Right lobe of liver (tissue), 6 donors: Measurements from ENCODE around the gene CDH15. TPM values are rescaled to one million over a fixed set of nuclear protein-coding genes. Genes with fewer than 3 reads are reported as not detected.

Experiments
- ATAC-seq, 4 donors: fragments of 200-7000 bp; cut with Tn5 transposase; one replicate each; pipeline ENCODE4 v1.9.1; 2020; ENCODE audit warnings: mild to moderate bottlenecking in 4 of 4, moderate library complexity in 4 of 4
- DNase-seq, 3 donors: peaks; one replicate each; pipeline ENCODE4 v3.0.0-alpha.2; 2020
- H3K27ac ChIP-seq, 3 donors: fragments of 200-600 bp; one replicate each; pipeline ENCODE4 v1.8.0; 2022
- H3K27me3 ChIP-seq, 2 donors: fragments of 200-600 bp; one replicate each; pipeline ENCODE4 v1.8.0; 2022
- H3K36me3 ChIP-seq, 4 donors: fragments of 200-600 bp; sonication (generic) in 1 of 4; one replicate each; pipeline versions ENCODE4 v1.5.1 to v1.8.0; 2017 to 2022; ENCODE audit warnings: control low read depth in 1 of 4
- H3K4me1 ChIP-seq, 4 donors: fragments of 200-600 bp; sonication (generic) in 1 of 4; one replicate each; pipeline versions ENCODE4 v1.5.1 to v1.8.0; 2017 to 2022; ENCODE audit warnings: control low read depth in 1 of 4
- H3K4me3 ChIP-seq, 3 donors: fragments of 200-600 bp; one replicate each; pipeline ENCODE4 v1.8.0; 2022
- H3K9me3 ChIP-seq, 4 donors: fragments of 200-600 bp; sonication (generic) in 1 of 4; one replicate each; pipeline versions ENCODE4 v1.5.1 to v1.8.0; 2017 to 2022; ENCODE audit warnings: control low read depth in 1 of 4
- POLR2A ChIP-seq: fragments of 450-650 bp; IDR thresholded peaks from one replicate; pipeline ENCODE4 v1.6.1; 2017; ENCODE audit warnings: antibody characterized with exemption, mild to moderate bottlenecking
- WGBS: methylation state at CpG from one replicate; pipeline ENCODE4 v1.1.6; 2018; ENCODE audit warnings: low coverage, low lambda C conversion rate; ENCODE audit not compliant: insufficient coverage; ENCODE audit errors: missing lambda C conversion rate; 5-methylcytosine and 5-hydroxymethylcytosine counted together
- intact Hi-C, 2 donors: fragments of 100-400 bp; cut with DNase I; formaldehyde crosslinking; loops; one replicate each; pipeline versions ENCODE4 v1.11.2 to v1.14.1; 2022
- total RNA-seq, 6 experiments: library from RNA; depleted of rRNA in 2 of 6; stranded (reverse); fragments of >200 nt in 2 of 6; fragmentation: NEBNext Ultra II Directional in 3 of 6; extraction: Animal tissue kit (Norgen Biotek cat#: 25700) in 3 of 6; gene quantifications; one replicate each; pipeline versions ENCODE4 v1.1.0 to v1.2.4, GENCODE V29; 2016 to 2023
- TF ChIP-seq, protein P1 (sequence below), 4 donors: fragments of 200-600 bp in 3 of 4; fragments of 450-650 bp in 1 of 4; IDR thresholded peaks; one replicate each; pipeline versions ENCODE4 v1.5.1 to v1.8.0; 2016 to 2022; ENCODE audit warnings: antibody characterized with exemption in 4 of 4, mild to moderate bottlenecking in 2 of 4
- donor health status: DM: no; HTN: yes; CAD: no.
- donor health status: DM: no; HTN: no; CAD: no.
- donor health status: DM: no; HTN: no; CAD: no.
- donor health status: DM: no; HTN: yes; CAD: no.
- donor health status: DM: no; HTN: yes; CAD: no.

Gene CDH15
- total RNA-seq, 6 experiments from 2014 or later = 0.12 to 3.3 (median 0.15) TPM; not detected in 1

DNA sequence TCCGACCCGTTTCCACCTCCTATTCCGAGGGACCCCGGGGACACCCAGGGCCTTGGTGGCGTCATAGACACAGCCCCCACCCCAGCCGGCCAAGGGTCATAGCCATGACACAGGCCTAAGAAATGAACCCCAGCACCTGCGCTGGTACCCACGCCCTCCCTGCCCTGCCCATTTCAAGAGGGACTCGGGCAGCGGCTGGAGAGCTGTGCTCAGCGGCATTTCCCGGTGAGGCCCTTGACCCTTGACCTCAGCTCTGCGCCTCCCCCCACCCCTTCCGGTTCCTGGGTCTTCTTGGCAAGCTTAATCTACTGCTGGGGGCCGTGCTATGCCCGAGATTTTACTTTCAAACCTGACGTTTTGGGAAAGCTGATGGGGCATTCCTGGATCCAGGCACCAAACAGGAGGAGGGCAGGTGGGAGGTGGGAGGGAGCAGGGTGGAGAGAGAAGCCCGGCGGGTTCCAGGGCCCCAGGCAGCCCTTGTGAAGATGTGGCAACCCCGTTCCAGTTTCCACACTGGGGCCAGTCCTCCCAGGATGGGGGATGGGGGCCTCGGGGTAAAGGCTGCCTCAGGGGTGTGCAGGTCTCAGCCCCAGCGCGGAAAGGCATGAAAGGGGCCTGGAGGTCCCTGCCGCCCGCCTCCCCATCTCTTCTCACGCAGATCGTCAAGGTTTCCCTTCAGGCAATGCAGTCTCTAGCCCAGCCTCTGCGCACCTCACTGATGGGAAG, 28.7 kb downstream of the CDH15 start, which contains the start of gene SLC22A31:
TSS of gene SLC22A31 (minus strand) at position 414 of the 726 bp plus-strand sequence. CDS start at position 378, 36 bp downstream.
- TF ChIP-seq POLR2A = no peak
- TF ChIP-seq, protein P1, sequence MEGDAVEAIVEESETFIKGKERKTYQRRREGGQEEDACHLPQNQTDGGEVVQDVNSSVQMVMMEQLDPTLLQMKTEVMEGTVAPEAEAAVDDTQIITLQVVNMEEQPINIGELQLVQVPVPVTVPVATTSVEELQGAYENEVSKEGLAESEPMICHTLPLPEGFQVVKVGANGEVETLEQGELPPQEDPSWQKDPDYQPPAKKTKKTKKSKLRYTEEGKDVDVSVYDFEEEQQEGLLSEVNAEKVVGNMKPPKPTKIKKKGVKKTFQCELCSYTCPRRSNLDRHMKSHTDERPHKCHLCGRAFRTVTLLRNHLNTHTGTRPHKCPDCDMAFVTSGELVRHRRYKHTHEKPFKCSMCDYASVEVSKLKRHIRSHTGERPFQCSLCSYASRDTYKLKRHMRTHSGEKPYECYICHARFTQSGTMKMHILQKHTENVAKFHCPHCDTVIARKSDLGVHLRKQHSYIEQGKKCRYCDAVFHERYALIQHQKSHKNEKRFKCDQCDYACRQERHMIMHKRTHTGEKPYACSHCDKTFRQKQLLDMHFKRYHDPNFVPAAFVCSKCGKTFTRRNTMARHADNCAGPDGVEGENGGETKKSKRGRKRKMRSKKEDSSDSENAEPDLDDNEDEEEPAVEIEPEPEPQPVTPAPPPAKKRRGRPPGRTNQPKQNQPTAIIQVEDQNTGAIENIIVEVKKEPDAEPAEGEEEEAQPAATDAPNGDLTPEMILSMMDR (IDR thresholded peaks at IDR 0.05) = no peak
- no peak for DNase-seq
- H3K27ac ChIP-seq = no peak within 1 kb of the TSS

DNA sequence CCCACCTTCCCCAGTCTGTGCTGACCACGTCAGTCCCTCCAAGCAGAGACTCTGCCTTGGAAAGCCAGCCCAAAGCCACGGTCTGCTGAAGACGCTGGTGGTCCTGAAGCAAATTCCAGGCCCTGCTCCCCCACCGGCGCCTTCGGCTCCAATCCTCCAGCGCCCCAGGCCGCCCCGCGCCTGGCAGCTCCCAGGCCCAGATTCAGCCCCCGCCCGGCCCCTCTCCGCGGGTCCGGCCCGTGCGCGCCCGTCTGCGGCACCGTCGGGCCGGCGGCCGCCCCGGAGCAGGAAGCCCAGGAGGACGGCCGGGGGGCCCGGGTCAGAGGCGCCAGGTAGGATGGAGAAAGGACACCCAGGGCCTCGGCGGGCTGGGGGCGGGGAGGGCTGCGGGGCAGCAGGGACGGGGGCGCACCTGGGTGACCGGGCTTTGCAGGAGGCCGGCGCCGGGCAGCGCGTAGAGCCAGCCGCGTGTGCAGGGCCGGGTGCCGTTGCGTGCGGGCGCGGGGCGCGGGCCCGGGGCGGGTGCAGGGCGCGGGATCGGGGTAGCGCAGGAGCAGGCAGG, 29.4 kb downstream of the CDH15 start:
- Histone ChIP-seq H3K27ac (no peak overlapping the region), H3K4me3 (peak overlapping the region in 1 of 3 donors; percentile 29), H3K4me1 (peaks cover 0 to 8% (median 0%) of the 10 kb centered on the region in 4 donors), H3K27me3 (peaks cover 0 to 11% of the 10 kb centered on the region in 2 donors), H3K9me3 (no peaks in the 10 kb centered on the region), H3K36me3 (no peaks in the 10 kb centered on the region)
- intact Hi-C loops = no loop called here
- DNase-seq (peak in 1 of 3 donors; percentile 15), ATAC-seq (no peak)
- TF ChIP-seq, protein P1 (IDR thresholded peaks at IDR 0.05) = no peak
- no peak for TF ChIP-seq POLR2A
- 0% methylated on average over 1 of the region's 58 CpGs for WGBS

More for the DNA sequence above, 28.7 kb downstream of the CDH15 start, which contains the start of gene SLC22A31:
- H3K27me3 ChIP-seq = peaks cover 0 to 11% of the 10 kb centered on the region in 2 donors
- no peaks in the 10 kb centered on the region for H3K36me3 ChIP-seq
- no peak for ATAC-seq
- intact Hi-C loops = no loop called here
- 0% methylated on average over 10 of the region's 28 CpGs for whole genome bisulfite sequencing
- peak within 1 kb of the TSS in 1 of 3 donors; percentile 29 for H3K4me3 ChIP-seq
- H3K4me1 ChIP-seq = peaks cover 0 to 8% (median 0%) of the 10 kb centered on the region in 4 donors
- no peaks in the 10 kb centered on the region for H3K9me3 ChIP-seq

DNA sequence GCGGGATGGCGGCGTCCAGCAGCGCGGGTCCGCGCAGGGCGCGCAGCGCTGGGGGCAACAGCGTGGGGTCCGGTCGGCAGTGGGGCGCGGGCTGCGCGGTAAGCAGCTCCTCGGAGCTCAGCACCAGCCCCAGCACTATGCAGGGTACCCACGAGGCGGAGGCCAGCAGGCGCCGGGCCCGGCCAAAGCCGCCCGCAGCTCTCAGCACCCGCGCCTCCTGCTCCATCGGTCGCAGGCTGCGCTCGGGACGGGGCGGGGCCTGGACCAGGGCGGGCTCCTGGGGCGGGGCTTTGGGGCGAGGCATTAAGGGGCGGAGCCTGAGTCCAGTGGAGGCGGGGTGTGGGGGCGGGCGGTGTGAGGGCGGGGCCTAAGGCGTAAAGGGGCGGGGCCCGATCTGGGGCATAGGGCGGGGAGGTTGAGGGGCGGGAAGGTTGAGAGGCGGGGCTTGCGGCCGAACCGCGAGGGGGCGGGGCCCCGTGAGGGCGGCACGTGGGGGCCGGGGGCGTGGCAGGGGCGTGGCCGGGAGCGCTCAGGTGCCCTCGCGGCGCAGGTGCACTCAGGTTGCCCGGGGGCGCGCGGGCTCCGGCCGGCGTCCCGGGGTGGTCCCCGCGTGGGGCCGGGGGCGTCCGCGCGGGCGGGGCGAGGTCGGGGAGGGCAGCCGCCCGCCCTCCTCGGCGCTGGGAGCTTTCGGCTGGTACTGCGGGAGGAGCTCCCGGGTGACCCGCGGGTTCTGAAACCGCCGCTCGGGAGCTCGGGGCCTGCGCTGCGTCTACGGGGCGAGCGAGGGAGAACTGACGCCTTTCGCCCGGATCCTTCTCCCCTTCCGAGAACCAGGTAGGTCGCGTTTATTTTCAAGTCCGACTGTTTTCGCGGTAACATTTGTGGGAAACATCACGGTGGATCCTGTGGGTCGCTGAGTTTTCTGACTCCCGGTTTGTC, 30.2 kb downstream of the CDH15 start:
- DNase-seq (peak; percentile 63 to 88 (median 71)), ATAC-seq (peak; percentile 78 to 95 (median 91))
- Histone ChIP-seq H3K27me3 (peaks cover 0 to 11% of the 10 kb centered on the region in 2 donors), H3K4me1 (peaks cover 0 to 8% (median 0%) of the 10 kb centered on the region in 4 donors), H3K27ac (no peak overlapping the region), H3K4me3 (peak overlapping the region in 1 of 3 donors; percentile 44), H3K9me3 (no peaks in the 10 kb centered on the region), H3K36me3 (no peaks in the 10 kb centered on the region)
- intact Hi-C loops = no loop called here
- no peak for TF ChIP-seq POLR2A
- TF ChIP-seq, protein P1 (IDR thresholded peaks at IDR 0.05) = no peak
- WGBS = 2% methylated on average over 17 of the region's 111 CpGs

DNA sequence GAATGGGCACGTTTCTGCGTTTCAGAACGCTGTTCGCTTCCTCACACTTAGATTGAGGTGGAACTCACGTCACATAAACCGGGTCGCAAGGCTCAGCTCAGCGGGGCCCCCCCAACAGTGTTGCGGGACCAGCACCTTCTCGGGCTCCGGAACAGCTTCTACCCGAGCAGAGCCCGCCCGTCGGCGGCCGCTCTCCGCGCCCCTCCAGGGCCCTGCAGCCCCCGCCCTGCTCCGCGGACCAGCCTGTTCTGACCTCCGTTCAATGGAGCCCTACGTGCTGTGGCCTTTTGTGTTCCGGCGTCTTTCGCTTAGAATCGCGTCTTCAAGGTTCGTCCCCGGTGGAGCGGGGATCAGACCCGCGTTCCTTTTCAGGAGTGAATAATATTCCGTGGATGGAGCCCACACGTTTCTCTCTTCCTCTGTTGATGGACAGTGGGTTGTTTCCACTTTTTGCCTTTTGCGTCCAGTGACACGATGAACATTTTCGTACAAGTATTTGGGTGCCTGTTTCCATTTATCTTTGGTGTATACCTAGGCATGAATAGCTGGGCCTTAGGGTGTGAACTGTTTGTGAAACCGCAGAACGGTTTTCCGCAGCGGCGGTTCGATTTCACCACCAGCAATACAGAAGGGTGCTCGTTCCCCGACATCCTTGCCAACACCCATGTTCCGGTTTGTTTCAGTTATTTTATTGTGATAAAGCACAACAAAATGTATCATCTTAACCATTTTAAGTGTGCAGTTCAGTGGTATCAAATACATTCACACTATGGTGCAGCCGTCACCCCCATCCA, 31.1 kb downstream of the CDH15 start:
- peak overlapping the region in 1 of 3 donors; percentile 44 for H3K4me3 ChIP-seq
- intact Hi-C loops = no loop called here
- WGBS = 52% methylated on average over 39 of the region's 49 CpGs
- H3K36me3 ChIP-seq = no peaks in the 10 kb centered on the region
- no peaks in the 10 kb centered on the region for H3K9me3 ChIP-seq
- no peak overlapping the region for H3K27ac ChIP-seq
- ATAC-seq = no peak
- H3K4me1 ChIP-seq = peaks cover 0 to 8% (median 0%) of the 10 kb centered on the region in 4 donors
- peaks cover 0 to 11% of the 10 kb centered on the region in 2 donors for H3K27me3 ChIP-seq
- TF ChIP-seq, protein P1 (IDR thresholded peaks at IDR 0.05) = no peak
- no peak for TF ChIP-seq POLR2A
- DNase-seq = peak in 1 of 3 donors; percentile 15
